HG02973 (cell line): ENCODE results near the gene RACGAP1.

ENCODE experiments used
- ATAC-seq: cut with Tn5 transposase; IDR thresholded peaks from one replicate; pipeline ENCODE4 v1.9.1; 2021; ENCODE audit warnings: moderate library complexity; ENCODE audit not compliant: unreplicated experiment

RACGAP1 gene

GRCh38 chr12:49944718-49945117 lies 80.6 kb downstream of the RACGAP1 start:
- no peak for ATAC-seq

GRCh38 chr12:49944046-49944445 lies 81.2 kb downstream of the RACGAP1 start:
- no peak for ATAC-seq

- ATAC-seq = no peak
Observed at GRCh38 chr12:49943625-49943960, 81.7 kb downstream of the RACGAP1 start.

GRCh38 chr12:49942921-49943624 lies 82.2 kb downstream of the RACGAP1 start:
- no peak for ATAC-seq

- no peak for ATAC-seq
Observed at GRCh38 chr12:49942512-49942893, 82.8 kb downstream of the RACGAP1 start.

- ATAC-seq = no peak
Observed at GRCh38 chr12:49941556-49942511, 83.5 kb downstream of the RACGAP1 start.

GRCh38 chr12:49939707-49940106 lies 85.6 kb downstream of the RACGAP1 start:
- ATAC-seq = no peak

- no peak for ATAC-seq
Observed at GRCh38 chr12:49939307-49939706, 86.0 kb downstream of the RACGAP1 start.
